B cell (primary cell): ENCODE measurements around the gene NDUFA6. TPM values are rescaled to one million over a fixed set of nuclear protein-coding genes. Genes with fewer than 3 reads are reported as not detected.
"Not testable (repeated sequence)": the region's sequence is repeated elsewhere in the genome, so short reads cannot be mapped to it uniquely, and the experiment has no call there.

Experiments used
- ATAC-seq: fragments of 200-7000 bp; cut with Tn5 transposase; one replicate; pipeline ENCODE4 v1.10.0; 2021; ENCODE audit warnings: low read depth, mild to moderate bottlenecking, moderate number of reproducible peaks, moderate library complexity
- CTCF ChIA-PET: fragments of 350-600 bp; sonication (Branson Sonifier 250); formaldehyde crosslinking; loops from one replicate; lab custom pipeline; 2021; ENCODE audit warnings: antibody characterized with exemption, inconsistent platforms; lab: Charles Lee
- POLR2A ChIA-PET: fragments of 350-600 bp; sonication (Branson Sonifier 250); formaldehyde crosslinking; loops from one replicate; lab custom pipeline; 2021; ENCODE audit warnings: antibody characterized with exemption; lab: Charles Lee
- DNase-seq: peaks from one replicate; pipeline ENCODE4 v3.0.0; 2013
- H2AFZ ChIP-seq: 2 replicates; pipeline ENCODE4 v1.6.1; 2012; ENCODE audit warnings: mild to moderate bottlenecking, low read depth, low read length; ENCODE audit not compliant: insufficient read depth, poor library complexity, severe bottlenecking
- H3K27ac ChIP-seq, 2 donors: 1 replicate in 1 of 2; 2 replicates in 1 of 2; pipeline ENCODE4 v1.5.1; 2012 to 2013; ENCODE audit warnings: low read length in 2 of 2, mild to moderate bottlenecking in 2 of 2, moderate library complexity in 1 of 2
- H3K27me3 ChIP-seq, 4 experiments: fragments of 200-600 bp in 1 of 4; sonication (generic) in 1 of 4; replicated peaks in 1 of 4; 1 replicate in 2 of 4; 2 replicates in 2 of 4; pipeline versions ENCODE4 v1.6.1 to v1.7.0; 2013 to 2016; ENCODE audit warnings: low read length in 3 of 4, mild to moderate bottlenecking in 2 of 4, mixed read lengths in 1 of 4, moderate library complexity in 1 of 4; ENCODE audit not compliant: insufficient read depth in 4 of 4, control insufficient read depth in 3 of 4; ENCODE audit errors: control extremely low read depth in 1 of 4
- H3K36me3 ChIP-seq, 2 experiments: replicated peaks in 1 of 2; 1 replicate in 1 of 2; 2 replicates in 1 of 2; pipeline versions ENCODE4 v1.6.1 to v1.7.1; 2013; ENCODE audit warnings: low read length in 1 of 2; ENCODE audit not compliant: insufficient read depth in 2 of 2, control insufficient read depth in 1 of 2; ENCODE audit errors: control extremely low read depth in 1 of 2, extremely low read depth in 1 of 2
- H3K4me1 ChIP-seq, 2 donors: fragments of 200-600 bp in 1 of 2; sonication (generic) in 1 of 2; 1 replicate in 1 of 2; 2 replicates in 1 of 2; pipeline versions ENCODE4 v1.5.1 to v1.6.1; 2013 to 2017; ENCODE audit warnings: low read length in 2 of 2; ENCODE audit not compliant: control insufficient read depth in 2 of 2, insufficient read depth in 2 of 2
- H3K4me2 ChIP-seq: replicated peaks from 2 replicates; pipeline ENCODE3; 2012; ENCODE audit warnings: mild to moderate bottlenecking, low read depth, low read length; ENCODE audit not compliant: poor library complexity, severe bottlenecking
- H3K4me3 ChIP-seq, 5 experiments: fragments of 200-600 bp in 1 of 5; sonication (generic) in 1 of 5; 1 replicate in 3 of 5; 2 replicates in 2 of 5; pipeline versions ENCODE4 v1.5.1 to v1.7.0; 2011 to 2016; ENCODE audit warnings: low read length in 4 of 5, mild to moderate bottlenecking in 4 of 5, low read depth in 2 of 5, control low read depth in 1 of 5, moderate library complexity in 1 of 5; ENCODE audit not compliant: insufficient read depth in 1 of 5; ENCODE audit errors: control extremely low read depth in 1 of 5, extremely low read depth in 1 of 5
- H3K79me2 ChIP-seq: fragments of 200-600 bp; sonication (generic); one replicate; pipeline ENCODE4 v1.6.0; 2016; ENCODE audit warnings: low read length; ENCODE audit not compliant: control insufficient read depth, insufficient read depth
- H3K9ac ChIP-seq: fragments of 200-600 bp; sonication (generic); 2 replicates; pipeline ENCODE4 v1.6.1; 2017; ENCODE audit warnings: mild to moderate bottlenecking, low read length, moderate library complexity
- H3K9me3 ChIP-seq, 3 donors: one replicate each; pipeline versions ENCODE4 v1.6.1 to v1.7.1; 2013; ENCODE audit warnings: low read length in 2 of 3; ENCODE audit not compliant: control insufficient read depth in 2 of 3, insufficient read depth in 1 of 3; ENCODE audit errors: control extremely low read depth in 1 of 3
- H4K20me1 ChIP-seq: 2 replicates; pipeline ENCODE4 v1.6.0; 2012; ENCODE audit warnings: mild to moderate bottlenecking, low read length; ENCODE audit not compliant: insufficient read depth, control insufficient read depth, poor library complexity, severe bottlenecking
- H3K27ac Mint-ChIP-seq: one replicate; pipeline ENCODE4 v1.8.0; 2021; ENCODE audit warnings: mixed read lengths
- H3K27me3 Mint-ChIP-seq: one replicate; pipeline ENCODE4 v1.8.0; 2021; ENCODE audit warnings: mixed read lengths
- H3K4me1 Mint-ChIP-seq: one replicate; pipeline ENCODE4 v1.8.0; 2021; ENCODE audit warnings: mixed read lengths
- H3K4me3 Mint-ChIP-seq: one replicate; pipeline ENCODE4 v1.8.0; 2021; ENCODE audit warnings: mixed read lengths
- H3K9me3 Mint-ChIP-seq: one replicate; pipeline ENCODE4 v1.8.0; 2022; ENCODE audit warnings: mixed read lengths; ENCODE audit not compliant: insufficient read depth
- WGBS: methylation state at CpG from one replicate; pipeline ENCODE4 v1.1.5; 2013; ENCODE audit warnings: missing lambda C conversion rate; ENCODE audit not compliant: insufficient coverage; 5-methylcytosine and 5-hydroxymethylcytosine counted together
- intact Hi-C: fragments of 100-400 bp; cut with micrococcal nuclease; formaldehyde crosslinking; loops from one replicate; pipeline ENCODE4 v1.10.0; 2022
- polyA plus RNA-seq: library from polyadenylated mRNA; depleted of rRNA; stranded (reverse); fragments of >200 nt; gene quantifications from 2 replicates; pipeline ENCODE4 v1.2.3, GENCODE V29; 2012
- total RNA-seq, 2 donors: library from RNA; stranded (reverse); fragments of 120-200 nt in 1 of 2; gene quantifications; 1 replicate in 1 of 2; 2 replicates in 1 of 2; pipeline versions ENCODE4 v1.2.3 to v1.2.4, GENCODE V29; 2013 to 2022

The NDUFA6 gene
- total and polyA plus RNA-seq, 2 donors (not counting 1 experiment from before 2014, with no cell fraction given), result 26.2 to 47.8 TPM

- H3K9me3 Mint-ChIP-seq, H3K4me2 ChIP-seq, DNase-seq, H3K27me3 ChIP-seq, POLR2A ChIA-PET, H3K27me3 Mint-ChIP-seq, ATAC-seq, intact Hi-C loops, H3K4me1 Mint-ChIP-seq, CTCF ChIA-PET, H3K4me1 ChIP-seq, H2AFZ ChIP-seq, H3K36me3 ChIP-seq, H3K4me3 ChIP-seq, H3K27ac ChIP-seq, H3K9me3 ChIP-seq, H4K20me1 ChIP-seq, H3K79me2 ChIP-seq, H3K4me3 Mint-ChIP-seq, H3K27ac Mint-ChIP-seq, H3K9ac ChIP-seq: not testable (repeated sequence)
- 66% methylated on average over 57 of the region's 65 CpGs for whole genome bisulfite sequencing
Measured at GRCh38 chr22:42128776-42129694, 38.5 kb upstream of the NDUFA6 start.

- H2AFZ ChIP-seq, H3K4me3 ChIP-seq, intact Hi-C loops, H3K9me3 Mint-ChIP-seq, H3K4me1 ChIP-seq, POLR2A ChIA-PET, ATAC-seq, CTCF ChIA-PET, H3K27me3 ChIP-seq, H3K27ac ChIP-seq, H3K9ac ChIP-seq, H3K4me3 Mint-ChIP-seq, H3K4me2 ChIP-seq, H3K27ac Mint-ChIP-seq, H3K36me3 ChIP-seq, H4K20me1 ChIP-seq, H3K4me1 Mint-ChIP-seq, H3K27me3 Mint-ChIP-seq, DNase-seq, H3K79me2 ChIP-seq, H3K9me3 ChIP-seq: not testable (repeated sequence)
- WGBS, result 86% methylated on average over 10 of the region's 13 CpGs
Measured at GRCh38 chr22:42128007-42128406, 37.4 kb upstream of the NDUFA6 start.
